Hepatocyte (in vitro differentiated cells): Measurements from ENCODE around the gene DGKG.

Experiments
- EZH2 ChIP-seq: fragments of 200-600 bp; sonication (generic); IDR thresholded peaks from 2 replicates; pipeline ENCODE4 v1.6.1; 2016; ENCODE audit warnings: antibody characterized with exemption, mild to moderate bottlenecking, borderline replicate concordance
- TF ChIP-seq, protein P1 (sequence below): fragments of 200-600 bp; sonication (generic); IDR thresholded peaks from 2 replicates; pipeline ENCODE4 v1.5.1; 2016; ENCODE audit warnings: antibody characterized with exemption, mild to moderate bottlenecking; ENCODE audit not compliant: poor library complexity

DNA sequence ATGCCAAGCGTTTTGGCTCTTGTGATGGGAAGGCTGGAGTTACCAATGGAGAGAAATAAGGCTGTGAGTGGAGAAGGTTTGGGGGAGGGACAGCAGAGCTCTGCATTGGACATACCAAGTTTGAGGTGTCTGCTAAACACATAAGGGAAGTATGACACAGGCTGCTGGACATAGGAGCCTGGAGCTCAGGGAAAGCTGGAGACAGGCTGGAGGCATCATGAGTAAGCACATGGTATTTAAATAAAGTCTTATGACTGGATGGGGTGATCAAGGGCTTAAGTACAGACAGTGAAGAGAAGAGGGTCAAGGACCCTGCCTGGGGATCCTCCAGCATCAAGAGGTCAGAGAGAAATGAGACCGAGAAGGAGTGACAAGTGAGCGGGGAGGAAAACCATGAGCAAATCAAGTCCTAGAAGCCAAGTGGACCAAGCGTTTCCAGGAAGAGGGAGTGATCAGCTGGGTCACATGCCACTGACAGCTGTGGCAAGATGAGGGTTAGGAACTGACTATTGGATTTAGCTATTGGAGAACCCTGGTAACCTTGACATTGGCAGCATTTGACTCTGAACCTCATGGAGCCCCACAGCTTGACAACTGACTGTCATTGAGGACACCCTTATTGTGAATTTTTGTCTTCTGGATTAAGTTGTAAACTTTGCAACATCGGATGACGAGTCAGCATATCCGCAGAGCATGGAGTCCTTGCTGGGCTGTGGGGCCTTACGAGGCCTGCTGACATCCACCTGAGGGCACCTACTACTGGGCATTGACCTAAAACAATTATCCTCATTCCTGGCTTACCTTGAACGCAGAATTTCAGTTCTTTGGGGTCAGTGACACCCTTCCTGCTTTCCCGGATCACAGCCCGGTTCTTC, 174.4 kb downstream of the DGKG start:
- TF ChIP-seq, protein P1, sequence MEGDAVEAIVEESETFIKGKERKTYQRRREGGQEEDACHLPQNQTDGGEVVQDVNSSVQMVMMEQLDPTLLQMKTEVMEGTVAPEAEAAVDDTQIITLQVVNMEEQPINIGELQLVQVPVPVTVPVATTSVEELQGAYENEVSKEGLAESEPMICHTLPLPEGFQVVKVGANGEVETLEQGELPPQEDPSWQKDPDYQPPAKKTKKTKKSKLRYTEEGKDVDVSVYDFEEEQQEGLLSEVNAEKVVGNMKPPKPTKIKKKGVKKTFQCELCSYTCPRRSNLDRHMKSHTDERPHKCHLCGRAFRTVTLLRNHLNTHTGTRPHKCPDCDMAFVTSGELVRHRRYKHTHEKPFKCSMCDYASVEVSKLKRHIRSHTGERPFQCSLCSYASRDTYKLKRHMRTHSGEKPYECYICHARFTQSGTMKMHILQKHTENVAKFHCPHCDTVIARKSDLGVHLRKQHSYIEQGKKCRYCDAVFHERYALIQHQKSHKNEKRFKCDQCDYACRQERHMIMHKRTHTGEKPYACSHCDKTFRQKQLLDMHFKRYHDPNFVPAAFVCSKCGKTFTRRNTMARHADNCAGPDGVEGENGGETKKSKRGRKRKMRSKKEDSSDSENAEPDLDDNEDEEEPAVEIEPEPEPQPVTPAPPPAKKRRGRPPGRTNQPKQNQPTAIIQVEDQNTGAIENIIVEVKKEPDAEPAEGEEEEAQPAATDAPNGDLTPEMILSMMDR: no peak
- TF ChIP-seq EZH2: no peak
